Measurements from ENCODE around the gene IGFBP5.

Gene IGFBP5

GRCh38 chr2:216687111-216687510, 8.2 kb downstream of the IGFBP5 start:
- no peak for DNase-seq

- DNase-seq, result no peak
These were observed 9.9 kb downstream of the IGFBP5 start for GRCh38 chr2:216685327-216685875.

GRCh38 chr2:216683846-216684245, 11.5 kb downstream of the IGFBP5 start:
- no peak for DNase-seq

GRCh38 chr2:216681683-216682082, 13.7 kb downstream of the IGFBP5 start:
- no peak for DNase-seq

- DNase-seq, result no peak
These were observed 14.3 kb downstream of the IGFBP5 start for GRCh38 chr2:216680951-216681629.

GRCh38 chr2:216679658-216680024, 15.7 kb downstream of the IGFBP5 start:
- DNase-seq, result no peak

GRCh38 chr2:216678813-216679657, 16.3 kb downstream of the IGFBP5 start:
- no peak for DNase-seq

- no peak for DNase-seq
These were observed 17.3 kb downstream of the IGFBP5 start for GRCh38 chr2:216678098-216678465.

- no peak for DNase-seq
These were observed 17.8 kb downstream of the IGFBP5 start for GRCh38 chr2:216677439-216678097.

- DNase-seq, result no peak
These were observed 18.7 kb downstream of the IGFBP5 start for GRCh38 chr2:216676630-216677029.

- no peak for DNase-seq
These were observed 21.0 kb downstream of the IGFBP5 start for GRCh38 chr2:216674376-216674775.

GRCh38 chr2:216673609-216674008, 21.7 kb downstream of the IGFBP5 start:
- DNase-seq, result no peak

- no peak for DNase-seq
These were observed 22.3 kb downstream of the IGFBP5 start for GRCh38 chr2:216673021-216673420.

- no peak for DNase-seq
These were observed 22.9 kb downstream of the IGFBP5 start for GRCh38 chr2:216672466-216672865.

- no peak for DNase-seq
These were observed 23.5 kb downstream of the IGFBP5 start for GRCh38 chr2:216671791-216672343.

- DNase-seq, result no peak
These were observed 24.3 kb downstream of the IGFBP5 start for GRCh38 chr2:216671081-216671411.

GRCh38 chr2:216670266-216671080, 24.9 kb downstream of the IGFBP5 start:
- DNase-seq, result no peak

- DNase-seq, result peak; percentile 71
These were observed 28.7 kb downstream of the IGFBP5 start for GRCh38 chr2:216666461-216667233.

GRCh38 chr2:216665717-216666116, 29.6 kb downstream of the IGFBP5 start:
- DNase-seq, result no peak

- DNase-seq, result no peak
These were observed 30.1 kb downstream of the IGFBP5 start for GRCh38 chr2:216665242-216665641.

- no peak for DNase-seq
These were observed 30.7 kb downstream of the IGFBP5 start for GRCh38 chr2:216664593-216665034.

GRCh38 chr2:216663846-216664245, 31.5 kb downstream of the IGFBP5 start:
- no peak for DNase-seq
